ENCODE data around the gene KRTAP9-4.
"Not testable (repeated sequence)": the region's sequence is repeated elsewhere in the genome, so short reads cannot be mapped to it uniquely, and the experiment has no call there.

Gene KRTAP9-4

GRCh38 chr17:41267711-41268110, 18.2 kb downstream of the KRTAP9-4 start:
- no peak for DNase-seq

- not testable (repeated sequence) for DNase-seq
These were observed 21.8 kb downstream of the KRTAP9-4 start for GRCh38 chr17:41271323-41271722.

GRCh38 chr17:41271858-41272257, 22.4 kb downstream of the KRTAP9-4 start:
- DNase-seq, result no peak

- DNase-seq, result not testable (repeated sequence)
These were observed 26.2 kb downstream of the KRTAP9-4 start, which contains the start of gene KRTAP9-7 for GRCh38 chr17:41275648-41276190. TSS of gene KRTAP9-7 (plus strand) at chr17:41275698. CDS start at chr17:41275698, 0 bp downstream.

DNA sequence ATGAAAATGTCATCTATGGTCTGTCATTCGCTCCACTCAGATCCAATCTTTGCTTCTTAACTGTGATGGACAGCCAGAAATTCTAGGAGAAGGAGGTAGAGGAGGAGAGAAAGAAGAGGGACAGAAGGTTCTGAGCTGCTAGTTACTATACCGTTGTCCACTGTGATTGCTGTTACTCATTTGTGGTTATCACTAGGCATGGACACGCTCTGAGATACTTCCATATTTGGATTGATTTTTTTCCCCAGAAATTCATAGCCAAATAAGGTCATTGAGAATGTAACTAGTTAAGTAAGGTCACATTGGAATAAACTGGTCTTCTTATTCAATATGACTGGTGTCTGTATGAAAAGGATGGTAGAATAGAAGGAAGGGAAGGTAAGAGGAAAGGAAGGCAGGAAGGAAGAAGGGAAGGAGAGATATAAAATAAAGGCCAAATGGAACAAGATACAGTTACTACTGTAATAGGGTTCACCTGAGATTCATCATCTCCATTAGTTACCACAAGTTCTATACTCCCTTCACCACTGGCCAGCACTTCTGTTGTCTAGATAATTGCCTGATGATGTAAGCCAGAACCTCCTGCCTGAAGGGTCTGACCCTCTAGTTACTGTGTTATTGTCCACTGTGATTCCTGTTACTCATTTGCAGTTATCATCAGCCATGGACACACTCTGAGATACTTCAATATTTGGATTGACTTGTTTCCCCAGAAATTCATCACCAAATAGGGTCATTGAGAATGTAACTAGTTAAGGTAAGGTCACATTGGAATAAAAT, 28.9 kb downstream of the KRTAP9-4 start:
- DNase-seq, result no peak

- no peak for DNase-seq
These were observed 34.6 kb downstream of the KRTAP9-4 start for GRCh38 chr17:41284043-41284442.

DNA sequence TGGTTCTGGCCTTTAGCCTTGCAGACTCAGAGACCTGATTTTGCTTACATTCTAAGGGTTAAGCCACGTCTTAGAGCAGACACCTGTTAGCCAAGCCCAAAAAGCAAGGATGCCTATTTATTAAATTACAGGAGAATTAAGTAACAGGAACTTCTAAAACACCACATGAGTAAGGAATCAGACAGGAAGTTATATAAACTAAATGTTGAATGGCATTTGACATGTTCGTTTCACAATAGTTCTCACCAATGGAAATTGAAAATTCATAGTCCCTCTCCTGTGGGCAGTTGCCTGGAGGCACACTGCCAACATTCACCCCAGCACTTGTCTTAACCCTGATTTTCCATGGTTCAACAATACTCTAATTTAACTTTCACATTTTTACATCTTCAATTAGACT, 35.1 kb downstream of the KRTAP9-4 start:
- DNase-seq, result peak in 2 of 3 donors; percentile 44

GRCh38 chr17:41287050-41287449, 37.6 kb downstream of the KRTAP9-4 start:
- peak in 1 of 3 donors; percentile 22 for DNase-seq

DNA sequence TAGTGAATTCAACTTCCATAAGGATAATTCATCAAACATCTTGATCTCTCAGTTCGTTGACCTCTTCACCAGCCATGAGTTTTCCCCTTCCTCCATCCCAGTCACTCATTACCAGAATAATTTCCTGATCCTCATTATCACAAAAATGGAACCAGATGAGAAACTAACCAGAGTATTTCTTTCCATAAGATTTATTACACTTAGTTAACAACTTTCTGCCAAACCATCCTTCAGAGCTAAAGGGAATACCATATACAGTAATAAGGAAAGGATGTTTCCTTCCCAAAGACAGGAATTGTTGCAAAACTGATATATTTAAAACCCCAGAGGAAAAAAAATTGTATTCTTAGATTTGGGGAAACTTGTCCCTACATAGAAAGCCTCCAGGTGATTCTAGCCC, 44.5 kb downstream of the KRTAP9-4 start:
- no peak for DNase-seq

- no peak for DNase-seq
These were observed 47.4 kb downstream of the KRTAP9-4 start for GRCh38 chr17:41296846-41297245.

DNA sequence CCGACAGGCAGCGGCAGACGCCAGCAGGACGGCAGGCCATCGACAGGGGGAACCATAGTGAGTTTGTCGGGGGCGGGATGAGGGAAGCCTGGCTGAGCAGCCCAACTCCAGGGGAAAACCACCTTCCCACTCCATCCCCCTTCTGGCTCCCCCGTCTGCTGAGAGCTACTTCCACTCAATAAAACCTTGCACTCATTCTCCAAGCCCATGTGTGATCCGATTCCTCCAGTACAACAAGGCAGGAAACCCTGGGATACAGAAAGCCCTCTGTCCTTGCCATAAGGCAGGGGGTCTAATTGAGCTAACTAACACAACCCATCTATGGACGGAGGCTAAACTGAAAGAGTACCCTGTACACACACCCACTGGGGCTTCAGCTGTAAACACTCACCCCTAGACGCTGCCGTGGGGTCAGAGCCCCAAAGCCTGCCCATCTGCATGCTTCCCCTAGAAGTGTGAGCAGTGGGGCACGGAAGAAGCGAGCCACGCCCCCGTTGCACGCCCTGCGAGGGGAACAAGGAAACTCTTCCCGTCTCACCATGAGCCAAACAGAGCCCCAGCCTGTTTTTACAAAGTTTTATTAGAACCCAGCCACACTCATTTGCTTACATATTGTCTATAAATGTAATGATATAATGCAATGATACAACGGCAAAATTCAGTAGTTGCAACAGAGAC, 49.1 kb downstream of the KRTAP9-4 start:
- DNase-seq, result no peak
